H1 (cell line): ENCODE results near the gene SIX3. TPM values are rescaled to one million over a fixed set of nuclear protein-coding genes. Genes with fewer than 3 reads are reported as not detected.

ENCODE experiments used
- CTCF ChIA-PET: fragments of 300-600 bp; sonication (Branson Sonifier 250); formaldehyde crosslinking; loops from one replicate; lab custom pipeline; 2021; ENCODE audit not compliant: partially characterized antibody; lab: Charles Lee
- POLR2A ChIA-PET: fragments of 300-600 bp; sonication (Branson Sonifier 250); formaldehyde crosslinking; loops from one replicate; lab custom pipeline; 2021; ENCODE audit warnings: inconsistent platforms; ENCODE audit not compliant: partially characterized antibody; lab: Charles Lee
- DNase-seq, 2 experiments: peaks; one replicate each; pipeline versions ENCODE4 v3.0.0 to v3.0.0-alpha.2; 2010 to 2022; ENCODE audit warnings: low spot score in 2 of 2, low read depth in 1 of 2, mixed read lengths in 1 of 2
- FAIRE-seq: peaks from 2 replicates; lab custom pipeline; 2011; peaks lifted over from hg19 to GRCh38; lab: Jason Lieb, UNC
- H2AFZ ChIP-seq: 2 replicates; pipeline ENCODE4 v1.8.1; 2012; ENCODE audit warnings: low read length, inconsistent platforms
- H2AK5ac ChIP-seq: 2 replicates; pipeline ENCODE4 v1.6.1; 2013; ENCODE audit warnings: low read depth, low read length
- H2BK120ac ChIP-seq: replicated peaks from 2 replicates; pipeline ENCODE3; 2013; ENCODE audit warnings: low read depth, low read length, inconsistent platforms
- H2BK12ac ChIP-seq: 2 replicates; pipeline ENCODE4 v1.6.1; 2013; ENCODE audit warnings: low read depth, low read length
- H2BK15ac ChIP-seq: 2 replicates; pipeline ENCODE4 v1.6.1; 2013; ENCODE audit warnings: low read length
- H2BK20ac ChIP-seq: 2 replicates; pipeline ENCODE4 v1.6.1; 2013; ENCODE audit warnings: low read length
- H2BK5ac ChIP-seq: 2 replicates; pipeline ENCODE4 v1.6.1; 2013; ENCODE audit warnings: low read depth, low read length
- H3K14ac ChIP-seq: 2 replicates; pipeline ENCODE4 v1.6.1; 2013; ENCODE audit warnings: inconsistent platforms; ENCODE audit not compliant: insufficient read length
- H3K18ac ChIP-seq: 2 replicates; pipeline ENCODE4 v1.6.1; 2013; ENCODE audit warnings: low read length; ENCODE audit errors: extremely low read depth
- H3K23ac ChIP-seq: 2 replicates; pipeline ENCODE4 v1.6.1; 2013; ENCODE audit warnings: inconsistent platforms; ENCODE audit not compliant: insufficient read length
- H3K23me2 ChIP-seq: 2 replicates; pipeline ENCODE4 v1.6.1; 2013; ENCODE audit warnings: low read depth, low read length
- H3K27ac ChIP-seq: 2 replicates; pipeline ENCODE4 v1.6.1; 2011; ENCODE audit warnings: low read depth, low read length, inconsistent platforms
- H3K27me3 ChIP-seq, 4 experiments: replicated peaks in 1 of 4; 1 replicate in 1 of 4; 2 replicates in 3 of 4; pipeline versions ENCODE4 v1.6.1 to v1.8.1; 2011 to 2013; ENCODE audit warnings: low read length in 3 of 4, mild to moderate bottlenecking in 3 of 4, inconsistent platforms in 2 of 4, mixed read lengths in 2 of 4, moderate library complexity in 1 of 4; ENCODE audit not compliant: control insufficient read depth in 3 of 4, insufficient read depth in 3 of 4; ENCODE audit errors: extremely low read depth in 1 of 4
- H3K36me3 ChIP-seq, 4 experiments: 2 replicates each; pipeline versions ENCODE4 v1.6.1 to v1.8.1; 2011 to 2013; ENCODE audit warnings: mild to moderate bottlenecking in 4 of 4, low read length in 3 of 4, moderate library complexity in 2 of 4, control low read depth in 1 of 4, inconsistent platforms in 1 of 4; ENCODE audit not compliant: insufficient read depth in 4 of 4, control insufficient read depth in 2 of 4
- H3K4ac ChIP-seq: replicated peaks from 2 replicates; pipeline ENCODE3; 2013; ENCODE audit warnings: low read length, low read depth, mixed read lengths, inconsistent platforms; ENCODE audit not compliant: insufficient read length
- H3K4me1 ChIP-seq, 4 experiments: replicated peaks in 1 of 4; 1 replicate in 1 of 4; 2 replicates in 3 of 4; pipeline versions ENCODE4 v1.6.1 to v1.8.1; 2011 to 2013; ENCODE audit warnings: low read length in 3 of 4, inconsistent platforms in 2 of 4, mixed read lengths in 1 of 4; ENCODE audit not compliant: insufficient read depth in 4 of 4, control insufficient read depth in 3 of 4
- H3K4me2 ChIP-seq, 2 experiments: 2 replicates each; pipeline versions ENCODE4 v1.6.1 to v1.8.1; 2011 to 2013; ENCODE audit warnings: low read depth in 2 of 2, low read length in 2 of 2, control low read depth in 1 of 2, inconsistent platforms in 1 of 2, mild to moderate bottlenecking in 1 of 2; ENCODE audit not compliant: insufficient read depth in 1 of 2
- H3K4me3 ChIP-seq, 4 experiments: fragments of 200-600, 300-600 bp in 1 of 4; sonication (generic), shearing (Covaris generic), sonication (Bioruptor Twin) in 1 of 4; 2 replicates each; pipeline versions ENCODE4 v1.5.1 to v1.8.1; 2011 to 2016; ENCODE audit warnings: low read length in 4 of 4, low read depth in 3 of 4, control low read depth in 2 of 4, inconsistent platforms in 2 of 4, mild to moderate bottlenecking in 2 of 4, mixed read lengths in 1 of 4, moderate library complexity in 1 of 4; ENCODE audit not compliant: insufficient read depth in 2 of 4; ENCODE audit errors: extremely low read depth in 1 of 4
- H3K56ac ChIP-seq: replicated peaks from 2 replicates; pipeline ENCODE3; 2013; ENCODE audit warnings: low read depth, mild to moderate bottlenecking, mixed read lengths, low read length, inconsistent platforms; ENCODE audit not compliant: insufficient read length
- H3K79me1 ChIP-seq: 2 replicates; pipeline ENCODE4 v1.6.1; 2013; ENCODE audit warnings: low read depth, low read length, control low read depth
- H3K79me2 ChIP-seq, 2 experiments: 2 replicates each; pipeline versions ENCODE4 v1.6.1 to v1.8.1; 2012 to 2013; ENCODE audit warnings: low read length in 2 of 2, mild to moderate bottlenecking in 2 of 2, inconsistent platforms in 1 of 2; ENCODE audit not compliant: insufficient read depth in 2 of 2, control insufficient read depth in 1 of 2
- H3K9ac ChIP-seq, 4 experiments: replicated peaks in 1 of 4; 1 replicate in 1 of 4; 2 replicates in 3 of 4; pipeline versions ENCODE4 v1.6.1 to v1.8.1; 2011 to 2013; ENCODE audit warnings: low read depth in 3 of 4, low read length in 3 of 4, control low read depth in 2 of 4, mild to moderate bottlenecking in 2 of 4, moderate library complexity in 2 of 4, inconsistent platforms in 1 of 4; ENCODE audit errors: extremely low read depth in 1 of 4
- H3K9me3 ChIP-seq, 2 experiments: 2 replicates each; pipeline versions ENCODE4 v1.6.1 to v1.8.1; 2012 to 2013; ENCODE audit warnings: mild to moderate bottlenecking in 2 of 2, moderate library complexity in 2 of 2, control low read depth in 1 of 2, inconsistent platforms in 1 of 2, low read depth in 1 of 2, low read length in 1 of 2, mixed read lengths in 1 of 2; ENCODE audit not compliant: insufficient read depth in 2 of 2
- H4K20me1 ChIP-seq, 2 experiments: replicated peaks in 1 of 2; 2 replicates each; pipeline versions ENCODE3 to v1.8.1; 2011 to 2013; ENCODE audit warnings: inconsistent platforms in 2 of 2, low read length in 2 of 2, mild to moderate bottlenecking in 1 of 2; ENCODE audit not compliant: insufficient read depth in 2 of 2, control insufficient read depth in 1 of 2
- H4K5ac ChIP-seq: 2 replicates; pipeline ENCODE4 v1.6.1; 2013; ENCODE audit warnings: low read length, low read depth, mixed read lengths, inconsistent platforms; ENCODE audit not compliant: insufficient read length
- H4K8ac ChIP-seq: 2 replicates; pipeline ENCODE4 v1.8.0; 2013; ENCODE audit warnings: mild to moderate bottlenecking, moderate library complexity, low read length, inconsistent platforms; ENCODE audit not compliant: insufficient read depth; ENCODE audit errors: extremely low read depth
- H4K91ac ChIP-seq: replicated peaks from 2 replicates; pipeline ENCODE3; 2013; ENCODE audit warnings: low read length, mixed read lengths, inconsistent platforms; ENCODE audit not compliant: insufficient read length
- CBX5 ChIP-seq: fragments of 300-800, 300-1000 bp; sonication (generic); IDR thresholded peaks from 2 replicates; pipeline ENCODE4 v1.7.1; 2016; ENCODE audit warnings: antibody characterized with exemption, low read length, low read depth
- CHD1 ChIP-seq: IDR thresholded peaks from 2 replicates; pipeline ENCODE4 v1.6.1; 2012; ENCODE audit warnings: low read depth, low read length, improper control_type of control experiment
- HDAC6 ChIP-seq: IDR thresholded peaks from one replicate; pipeline ENCODE4 v1.7.1; 2012; ENCODE audit warnings: low read depth, mild to moderate bottlenecking, inconsistent platforms, low read length, moderate library complexity
- KDM1A ChIP-seq: fragments of 200-600, 300-600 bp; sonication (generic); IDR thresholded peaks from 2 replicates; pipeline ENCODE4 v1.7.1; 2016; ENCODE audit warnings: mild to moderate bottlenecking, low read length, borderline replicate concordance
- MAX ChIP-seq: IDR thresholded peaks from 2 replicates; pipeline ENCODE4 v1.6.1; 2012; ENCODE audit warnings: inconsistent platforms
- PHF8 ChIP-seq: fragments of 200-600 bp; sonication (generic); conservative IDR thresholded peaks from 2 replicates; pipeline ENCODE4 v1.7.1; 2012; ENCODE audit warnings: low read depth, mild to moderate bottlenecking, inconsistent platforms, low read length, moderate library complexity
- RFX5 ChIP-seq: IDR thresholded peaks from 2 replicates; pipeline ENCODE4 v1.6.1; 2011; ENCODE audit warnings: low read depth, low read length, improper control_type of control experiment, borderline replicate concordance
- SIX5 ChIP-seq: IDR thresholded peaks from 2 replicates; pipeline ENCODE4 v1.6.1; 2011; ENCODE audit warnings: mild to moderate bottlenecking, low read depth, low read length
- SP1 ChIP-seq: IDR thresholded peaks from 2 replicates; pipeline ENCODE4 v1.6.1; 2011; ENCODE audit warnings: low read depth, low read length
- SP2 ChIP-seq: IDR thresholded peaks from 2 replicates; pipeline ENCODE4 v1.6.1; 2012; ENCODE audit warnings: mild to moderate bottlenecking, low read length, inconsistent platforms
- SP4 ChIP-seq: IDR thresholded peaks from 2 replicates; pipeline ENCODE4 v1.6.1; 2012; ENCODE audit warnings: low read length, inconsistent platforms
- TAF1 ChIP-seq: IDR thresholded peaks from 2 replicates; pipeline ENCODE4 v1.6.1; 2011; ENCODE audit warnings: mild to moderate bottlenecking, low read depth, low read length
- WGBS, 2 experiments: shearing (Covaris generic) in 1 of 2; methylation state at CpG; one replicate each; pipeline versions ENCODE4 v1.1.6 to v1.1.7; 2013 to 2015; ENCODE audit warnings: low lambda C conversion rate in 2 of 2, mixed read lengths in 2 of 2, inconsistent platforms in 1 of 2, low coverage in 1 of 2, missing lambda C conversion rate in 1 of 2; ENCODE audit not compliant: insufficient replicate concordance in 2 of 2, insufficient coverage in 1 of 2, insufficient read length in 1 of 2; ENCODE audit errors: extremely low coverage in 1 of 2, missing lambda C conversion rate in 1 of 2; 5-methylcytosine and 5-hydroxymethylcytosine counted together
- polyA plus RNA-seq, 7 experiments: library from polyadenylated mRNA; depleted of rRNA in 3 of 7; stranded (reverse) in 5 of 7; unstranded in 2 of 7; fragments of >200 nt in 5 of 7; fragments of 200-250 nt in 2 of 7; gene quantifications; 1 replicate in 5 of 7; 2 replicates in 1 of 7; 4 replicates in 1 of 7; pipeline versions ENCODE4 v1.2.1 to v1.2.3, GENCODE V29; 2011 to 2013; ENCODE audit warnings: missing spikeins in 2 of 7, mixed read lengths in 2 of 7
- total RNA-seq: library from RNA; stranded (reverse); fragmentation: NEBNext Ultra II Directional; extraction: Animal tissue kit (Norgen Biotek cat#: 25700); gene quantifications from 2 replicates; pipeline ENCODE4 v1.2.1, GENCODE V29; 2021
- TF ChIP-seq, protein P1 (sequence below): IDR thresholded peaks from 2 replicates; pipeline ENCODE4 v1.6.1; 2012; ENCODE audit warnings: inconsistent platforms

Gene SIX3
- total and polyA plus RNA-seq, 2 of the 8 experiments (the other 6 are each of a cell fraction or from before 2014, with no cell fraction given), result 0.02 to 0.19 TPM

DNA sequence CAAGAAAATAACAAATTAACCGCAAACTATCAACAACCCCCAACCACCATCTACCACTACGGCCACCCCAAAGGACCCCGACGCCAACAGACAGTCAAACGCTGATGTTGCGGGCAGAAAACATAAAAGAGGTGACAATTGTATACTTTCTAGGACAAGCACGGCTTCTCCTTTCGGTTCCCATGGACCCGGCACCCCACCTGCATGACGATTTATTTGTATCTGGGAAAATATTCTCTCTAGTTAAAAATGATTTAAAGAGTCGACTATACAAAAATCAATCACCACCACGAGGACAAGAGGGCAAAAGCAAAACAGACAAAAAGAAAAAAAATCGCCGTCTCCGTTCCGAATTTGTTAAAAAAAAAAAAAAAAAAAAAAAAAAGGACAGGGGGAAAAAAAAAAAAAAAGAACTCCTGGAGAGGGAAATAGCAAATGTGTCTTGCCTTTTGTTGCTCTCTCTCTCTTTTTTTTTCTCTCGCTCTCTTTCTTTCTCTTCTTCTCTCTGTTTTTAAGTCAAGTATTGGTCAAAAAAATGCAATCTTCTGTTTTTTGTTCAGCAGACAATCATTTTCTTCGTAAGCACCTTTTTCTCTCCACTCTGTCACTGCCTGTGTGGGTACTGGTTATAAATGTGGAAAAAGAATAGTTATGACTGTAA, 3.6 kb downstream of the SIX3 start:
- CTCF ChIA-PET, result interaction anchor here (1.0 to 2.3 kb wide), 3 partner anchors 11 to 26 kb away, joined by 3 to 7 read pairs (median 4); no protein-coding TSS in a partner anchor
- Histone ChIP-seq H2BK15ac (no peak overlapping the region), H2BK12ac (no peak overlapping the region), H4K91ac (no peak overlapping the region), H3K27me3 (peaks cover 78 to 100% (median 92%) of the 10 kb centered on the region in 4 experiments), H3K36me3 (peaks cover 0 to 6% (median 0%) of the 10 kb centered on the region in 4 experiments; a peak in 2 of 8 replicates), H4K5ac (no peak overlapping the region), H3K23ac (no peak overlapping the region), H3K79me2 (no peaks in the 10 kb centered on the region), H3K4me2 (peak overlapping the region; percentile 78 to 89), H3K9me3 (no peaks in the 10 kb centered on the region), H2BK120ac (no peak overlapping the region), H2BK20ac (no peak overlapping the region), H3K27ac (no peak overlapping the region), H3K14ac (no peak overlapping the region), H2AK5ac (no peak overlapping the region), H3K9ac (no peak overlapping the region), H4K20me1 (peaks cover 2 to 10% of the 10 kb centered on the region in 2 experiments), H3K4me1 (peaks cover 7 to 63% (median 43%) of the 10 kb centered on the region in 4 experiments), H4K8ac (no peak overlapping the region; the same call in 1 of the 2 replicates), H3K4me3 (peak overlapping the region; percentile 39 to 58 (median 48); a peak in 6 of 8 replicates), H3K56ac (no peak overlapping the region), H3K18ac (0 out of 2 replicates have a peak overlapping the region, but pooled peaks have one; percentile 56), H2AFZ (no peak overlapping the region), H3K23me2 (peaks cover 2% of the 10 kb centered on the region), H2BK5ac (no peak overlapping the region), H3K4ac (no peak overlapping the region), H3K79me1 (no peaks in the 10 kb centered on the region)
- FAIRE-seq (no peak), DNase-seq (no peak)
- POLR2A ChIA-PET, result interaction anchor here (1.4 to 1.6 kb wide), 2 partner anchors 9 to 15 kb away, joined by 3 to 9 read pairs; no protein-coding TSS in a partner anchor
- WGBS, 2 experiments, result 2% methylated on average over 17 of the region's 18 CpGs; no CpG with 5 or more reads in 1 of the 2 experiments
- TF ChIP-seq HDAC6 (no peak), CHD1 (no peak), PHF8 (no peak), SP1 (no peak), TAF1 (no peak), KDM1A (no peak), SIX5 (no peak), SP2 (no peak), RFX5 (no peak), CBX5 (no peak), SP4 (no peak), MAX (no peak)
- TF ChIP-seq, protein P1, sequence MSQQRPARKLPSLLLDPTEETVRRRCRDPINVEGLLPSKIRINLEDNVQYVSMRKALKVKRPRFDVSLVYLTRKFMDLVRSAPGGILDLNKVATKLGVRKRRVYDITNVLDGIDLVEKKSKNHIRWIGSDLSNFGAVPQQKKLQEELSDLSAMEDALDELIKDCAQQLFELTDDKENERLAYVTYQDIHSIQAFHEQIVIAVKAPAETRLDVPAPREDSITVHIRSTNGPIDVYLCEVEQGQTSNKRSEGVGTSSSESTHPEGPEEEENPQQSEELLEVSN, result no peak
